Type B pancreatic cell (in vitro differentiated cells): Measurements from ENCODE around the gene BBOF1. TPM values are rescaled to one million over a fixed set of nuclear protein-coding genes. Genes with fewer than 3 reads are reported as not detected.

Experiments
- DNase-seq: peaks from one replicate; pipeline ENCODE4 v3.0.0; 2021; ENCODE audit warnings: mixed read lengths; ENCODE audit not compliant: unreplicated experiment; ENCODE audit errors: extremely low spot score
- H3K27ac Mint-ChIP-seq: 2 replicates; pipeline ENCODE4 v1.8.0; 2021; ENCODE audit warnings: mild to moderate bottlenecking, mixed read lengths
- H3K27me3 Mint-ChIP-seq: 2 replicates; pipeline ENCODE4 v1.8.0; 2021; ENCODE audit warnings: mixed read lengths
- H3K36me3 Mint-ChIP-seq: 2 replicates; pipeline ENCODE4 v1.8.0; 2021; ENCODE audit warnings: mixed read lengths
- H3K4me1 Mint-ChIP-seq: one replicate; pipeline ENCODE4 v1.8.0; 2021; ENCODE audit warnings: mixed read lengths; ENCODE audit not compliant: unreplicated experiment
- H3K4me3 Mint-ChIP-seq: 2 replicates; pipeline ENCODE4 v1.8.0; 2021; ENCODE audit warnings: mild to moderate bottlenecking, mixed read lengths
- H3K9me3 Mint-ChIP-seq: 2 replicates; pipeline ENCODE4 v1.8.0; 2021; ENCODE audit warnings: mixed read lengths
- CTCF ChIP-seq: fragments of 200-600 bp; sonication (generic); conservative IDR thresholded peaks from 2 replicates; pipeline ENCODE4 v1.5.0; 2021; ENCODE audit warnings: antibody characterized with exemption, mild to moderate bottlenecking
- total RNA-seq: library from RNA; stranded (reverse); gene quantifications from 2 replicates; pipeline ENCODE4 v1.2.1, GENCODE V29; 2021; ENCODE audit warnings: low replicate concordance

Gene BBOF1
- total RNA-seq, 1 donor from 2014 or later = 9.0 TPM

- H3K4me1 Mint-ChIP-seq = no peaks in the 10 kb centered on the region
- H3K36me3 Mint-ChIP-seq = peaks cover 2% of the 10 kb centered on the region
- peak overlapping the region; percentile 98 for H3K27ac Mint-ChIP-seq
- H3K9me3 Mint-ChIP-seq = no peaks in the 10 kb centered on the region
- H3K4me3 Mint-ChIP-seq = peak overlapping the region; percentile 95
- no peaks in the 10 kb centered on the region for H3K27me3 Mint-ChIP-seq
- TF ChIP-seq CTCF = no peak
- DNase-seq = no peak
Observed at GRCh38 chr14:74018174-74018585, 969 bp upstream of the BBOF1 start.

- no peak for TF ChIP-seq CTCF
- Mint-ChIP-seq H3K27me3 (no peaks in the 10 kb centered on the region), H3K36me3 (no peaks in the 10 kb centered on the region), H3K4me3 (peak overlapping the region; percentile 94), H3K4me1 (no peaks in the 10 kb centered on the region), H3K9me3 (no peaks in the 10 kb centered on the region), H3K27ac (peak overlapping the region; percentile 99)
- DNase-seq = no peak
Observed at GRCh38 chr14:74019408-74020137, 424 bp downstream of the BBOF1 start.

GRCh38 chr14:74022346-74022745, 3.2 kb downstream of the BBOF1 start:
- Mint-ChIP-seq H3K27me3 (no peaks in the 10 kb centered on the region), H3K4me1 (no peaks in the 10 kb centered on the region), H3K27ac (no peak overlapping the region), H3K36me3 (no peaks in the 10 kb centered on the region), H3K9me3 (no peaks in the 10 kb centered on the region), H3K4me3 (no peak overlapping the region)
- TF ChIP-seq CTCF = no peak
- DNase-seq = no peak

- Mint-ChIP-seq H3K27me3 (no peaks in the 10 kb centered on the region), H3K27ac (no peak overlapping the region), H3K4me1 (no peaks in the 10 kb centered on the region), H3K36me3 (no peaks in the 10 kb centered on the region), H3K4me3 (no peak overlapping the region), H3K9me3 (no peaks in the 10 kb centered on the region)
- no peak for DNase-seq
- no peak for TF ChIP-seq CTCF
Observed at GRCh38 chr14:74029136-74029535, 10.0 kb downstream of the BBOF1 start.

- no peak for TF ChIP-seq CTCF
Observed at GRCh38 chr14:74034572-74034971, 15.4 kb downstream of the BBOF1 start.

GRCh38 chr14:74035556-74035955, 16.4 kb downstream of the BBOF1 start:
- no peak for TF ChIP-seq CTCF
- Mint-ChIP-seq H3K27ac (no peak overlapping the region), H3K9me3 (no peaks in the 10 kb centered on the region), H3K36me3 (no peaks in the 10 kb centered on the region), H3K4me1 (no peaks in the 10 kb centered on the region), H3K27me3 (no peaks in the 10 kb centered on the region), H3K4me3 (no peak overlapping the region)
- no peak for DNase-seq

More at GRCh38 chr14:74034572-74034971, 15.4 kb downstream of the BBOF1 start:
- Mint-ChIP-seq H3K4me3 (no peak overlapping the region), H3K27me3 (no peaks in the 10 kb centered on the region), H3K36me3 (no peaks in the 10 kb centered on the region), H3K9me3 (no peaks in the 10 kb centered on the region), H3K27ac (no peak overlapping the region), H3K4me1 (no peaks in the 10 kb centered on the region)
- no peak for DNase-seq
